HL-60 (cell line): ENCODE data around the gene ATP6V1C2.

Source experiments
- DNase-seq, 2 experiments: peaks; one replicate each; pipeline ENCODE4 v3.0.0-alpha.2; 2010 to 2020; ENCODE audit warnings: low read depth in 1 of 2, low spot score in 1 of 2
- H3K27ac ChIP-seq: fragments of 250-450 bp; sonication (Bioruptor Pico); replicated peaks from 2 replicates; pipeline ENCODE4 v1.5.1; 2020; ENCODE audit warnings: mild to moderate bottlenecking, moderate library complexity
- H3K27me3 ChIP-seq: fragments of 250-450 bp; sonication (Bioruptor Pico); 2 replicates; pipeline ENCODE4 v1.5.1; 2021; ENCODE audit warnings: mild to moderate bottlenecking, moderate library complexity; ENCODE audit not compliant: insufficient read depth, poor library complexity, severe bottlenecking
- H3K4me3 ChIP-seq: replicated peaks from 2 replicates; pipeline ENCODE4 v1.5.1; 2011; ENCODE audit warnings: mild to moderate bottlenecking, control low read depth, low read length; ENCODE audit not compliant: insufficient read depth
- CTCF ChIP-seq: IDR thresholded peaks from one replicate; pipeline ENCODE4 v1.5.1; 2011; ENCODE audit warnings: low read length, control low read depth, inconsistent platforms; ENCODE audit not compliant: insufficient read depth
- GABPA ChIP-seq: IDR thresholded peaks from 2 replicates; pipeline ENCODE4 v1.6.1; 2012; ENCODE audit warnings: low read depth
- POLR2AphosphoS5 ChIP-seq: IDR thresholded peaks from 2 replicates; pipeline ENCODE4 v1.6.1; 2012; ENCODE audit warnings: low read depth
- REST ChIP-seq: IDR thresholded peaks from 2 replicates; pipeline ENCODE4 v1.6.1; 2012; ENCODE audit warnings: low read depth; ENCODE audit not compliant: insufficient replicate concordance
- SPI1 ChIP-seq: IDR thresholded peaks from 2 replicates; pipeline ENCODE4 v1.6.1; 2012; ENCODE audit warnings: low read depth, mild to moderate bottlenecking, borderline replicate concordance

The ATP6V1C2 gene

GRCh38 chr2:10781746-10782145 lies 60.3 kb downstream of the ATP6V1C2 start:
- Histone ChIP-seq H3K4me3 (no peak overlapping the region), H3K27ac (no peak overlapping the region), H3K27me3 (no peaks in the 10 kb centered on the region)
- DNase-seq: no peak
- TF ChIP-seq CTCF: no peak
- TF ChIP-seq POLR2AphosphoS5: no peak
- no peak for TF ChIP-seq SPI1
- TF ChIP-seq GABPA: no peak
- TF ChIP-seq REST: no peak

GRCh38 chr2:10783421-10783820 lies 62.0 kb downstream of the ATP6V1C2 start:
- no peak for TF ChIP-seq CTCF
- TF ChIP-seq REST: no peak
- no peak for TF ChIP-seq POLR2AphosphoS5
- no peak for TF ChIP-seq GABPA
- TF ChIP-seq SPI1: no peak
- Histone ChIP-seq H3K27me3 (no peaks in the 10 kb centered on the region), H3K27ac (no peak overlapping the region), H3K4me3 (no peak overlapping the region)
- no peak for DNase-seq

- no peak overlapping the region for H3K4me3 ChIP-seq
- no peak for DNase-seq
- no peaks in the 10 kb centered on the region for H3K27me3 ChIP-seq
- no peak overlapping the region for H3K27ac ChIP-seq
- TF ChIP-seq CTCF (no peak), REST (no peak), SPI1 (no peak), POLR2AphosphoS5 (no peak), GABPA (no peak)
Observed at GRCh38 chr2:10784719-10785118, 63.3 kb downstream of the ATP6V1C2 start.
